Osteoblast (primary cell): Measurements from ENCODE around the gene HTR5A. TPM values are rescaled to one million over a fixed set of nuclear protein-coding genes. Genes with fewer than 3 reads are reported as not detected.

Source experiments
- DNase-seq: peaks from one replicate; pipeline ENCODE4 v3.0.0; 2011; ENCODE audit warnings: low spot score, mixed read lengths; ENCODE audit not compliant: insufficient read length; ENCODE audit errors: missing footprints
- H2AFZ ChIP-seq: 2 replicates; pipeline ENCODE4 v1.6.0; 2011; ENCODE audit warnings: mild to moderate bottlenecking, low read length
- H3K27ac ChIP-seq: 2 replicates; pipeline ENCODE4 v1.5.1; 2011; ENCODE audit warnings: mild to moderate bottlenecking, low read depth, low read length, moderate library complexity
- H3K27me3 ChIP-seq: 2 replicates; pipeline ENCODE4 v1.6.0; 2012; ENCODE audit warnings: mild to moderate bottlenecking, control low read depth, inconsistent platforms, low read length, moderate library complexity; ENCODE audit not compliant: insufficient read depth
- H3K36me3 ChIP-seq: 2 replicates; pipeline ENCODE4 v1.5.1; 2011; ENCODE audit warnings: mild to moderate bottlenecking, low read length, control low read depth, moderate library complexity; ENCODE audit not compliant: insufficient read depth
- H3K4me1 ChIP-seq: 2 replicates; pipeline ENCODE4 v1.5.1; 2011; ENCODE audit warnings: mild to moderate bottlenecking, low read length, control low read depth, moderate library complexity; ENCODE audit not compliant: insufficient read depth
- H3K4me2 ChIP-seq: 2 replicates; pipeline ENCODE4 v1.6.0; 2011; ENCODE audit warnings: mild to moderate bottlenecking, low read length; ENCODE audit not compliant: insufficient read depth
- H3K4me3 ChIP-seq: fragments of 200-600 bp; sonication (generic); 3 replicates; pipeline ENCODE4 v1.5.1; 2012; ENCODE audit warnings: mild to moderate bottlenecking, low read length, inconsistent platforms; ENCODE audit not compliant: insufficient read depth
- H3K79me2 ChIP-seq: 2 replicates; pipeline ENCODE4 v1.6.0; 2012; ENCODE audit warnings: mild to moderate bottlenecking, low read length, control low read depth, inconsistent platforms; ENCODE audit not compliant: insufficient read depth
- H3K9me3 ChIP-seq: 2 replicates; pipeline ENCODE4 v1.5.1; 2011; ENCODE audit warnings: low read depth, low read length, control low read depth
- H4K20me1 ChIP-seq: 2 replicates; pipeline ENCODE4 v1.6.0; 2012; ENCODE audit warnings: mild to moderate bottlenecking, low read length, control low read depth; ENCODE audit not compliant: insufficient read depth
- total RNA-seq: library from RNA; depleted of rRNA; stranded (reverse); fragments of >200 nt; gene quantifications from 2 replicates; pipeline ENCODE4 v1.2.3, GENCODE V29; 2012
- TF ChIP-seq, protein P1 (sequence below): IDR thresholded peaks from 2 replicates; pipeline ENCODE4 v1.5.1; 2011; ENCODE audit warnings: mild to moderate bottlenecking, low read depth, low read length, moderate library complexity; ENCODE audit errors: extremely low read depth

HTR5A gene
- total RNA-seq, 1 donor: not detected

DNA sequence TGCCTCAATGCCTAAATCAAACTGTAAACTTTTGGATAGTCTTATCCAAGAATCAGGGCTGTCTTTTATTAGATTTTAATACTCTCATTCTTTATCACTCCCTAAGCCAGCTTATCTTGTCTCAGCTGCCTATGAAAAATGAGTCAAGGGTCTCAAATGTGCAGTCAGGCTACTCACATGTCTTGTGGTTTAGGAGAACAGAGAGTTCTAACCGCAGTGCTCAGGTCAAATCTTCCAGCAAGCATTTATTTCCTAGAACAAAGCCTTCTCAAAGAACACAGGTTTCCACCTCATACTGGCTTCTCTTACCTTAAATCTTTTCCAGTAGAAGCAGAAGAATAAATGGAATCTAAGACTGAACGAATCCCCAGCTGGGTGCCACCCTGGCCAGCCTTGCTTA is 23.5 kb downstream of the HTR5A start:
- Histone ChIP-seq H3K4me3 (no peak overlapping the region), H4K20me1 (no peaks in the 10 kb centered on the region), H3K27me3 (no peaks in the 10 kb centered on the region), H3K4me2 (no peak overlapping the region), H3K4me1 (no peaks in the 10 kb centered on the region), H3K79me2 (no peaks in the 10 kb centered on the region), H3K36me3 (no peaks in the 10 kb centered on the region), H2AFZ (no peak overlapping the region), H3K27ac (no peak overlapping the region), H3K9me3 (no peaks in the 10 kb centered on the region)
- no peak for DNase-seq
- TF ChIP-seq, protein P1, sequence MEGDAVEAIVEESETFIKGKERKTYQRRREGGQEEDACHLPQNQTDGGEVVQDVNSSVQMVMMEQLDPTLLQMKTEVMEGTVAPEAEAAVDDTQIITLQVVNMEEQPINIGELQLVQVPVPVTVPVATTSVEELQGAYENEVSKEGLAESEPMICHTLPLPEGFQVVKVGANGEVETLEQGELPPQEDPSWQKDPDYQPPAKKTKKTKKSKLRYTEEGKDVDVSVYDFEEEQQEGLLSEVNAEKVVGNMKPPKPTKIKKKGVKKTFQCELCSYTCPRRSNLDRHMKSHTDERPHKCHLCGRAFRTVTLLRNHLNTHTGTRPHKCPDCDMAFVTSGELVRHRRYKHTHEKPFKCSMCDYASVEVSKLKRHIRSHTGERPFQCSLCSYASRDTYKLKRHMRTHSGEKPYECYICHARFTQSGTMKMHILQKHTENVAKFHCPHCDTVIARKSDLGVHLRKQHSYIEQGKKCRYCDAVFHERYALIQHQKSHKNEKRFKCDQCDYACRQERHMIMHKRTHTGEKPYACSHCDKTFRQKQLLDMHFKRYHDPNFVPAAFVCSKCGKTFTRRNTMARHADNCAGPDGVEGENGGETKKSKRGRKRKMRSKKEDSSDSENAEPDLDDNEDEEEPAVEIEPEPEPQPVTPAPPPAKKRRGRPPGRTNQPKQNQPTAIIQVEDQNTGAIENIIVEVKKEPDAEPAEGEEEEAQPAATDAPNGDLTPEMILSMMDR: no peak

DNA sequence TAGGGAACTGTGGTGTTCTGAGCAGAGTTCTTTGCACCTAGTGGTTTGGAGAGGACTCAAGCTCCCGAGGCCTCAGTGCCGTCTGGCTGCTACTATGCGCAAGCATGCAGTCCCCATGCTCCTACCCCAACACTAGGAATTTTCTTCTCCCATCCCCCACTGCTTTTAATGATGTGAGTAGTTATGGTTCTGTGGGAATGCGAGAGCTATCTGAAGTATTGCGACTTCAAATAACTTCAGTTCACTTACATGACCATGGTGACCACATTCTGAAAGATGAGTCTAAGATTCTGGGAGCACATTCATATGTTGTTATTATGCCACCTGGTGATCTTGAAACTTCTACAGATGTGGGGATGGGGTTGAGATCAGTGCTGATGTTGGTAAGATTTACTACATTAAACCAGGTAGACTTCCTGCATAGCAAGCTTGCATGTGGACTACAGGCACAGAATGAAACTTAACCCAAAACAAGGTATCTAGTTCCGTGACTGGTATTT is 24.6 kb downstream of the HTR5A start:
- Histone ChIP-seq H3K27ac (no peak overlapping the region), H3K79me2 (no peaks in the 10 kb centered on the region), H2AFZ (no peak overlapping the region), H3K9me3 (no peaks in the 10 kb centered on the region), H3K4me3 (no peak overlapping the region), H3K4me2 (no peak overlapping the region), H4K20me1 (no peaks in the 10 kb centered on the region), H3K27me3 (no peaks in the 10 kb centered on the region), H3K36me3 (no peaks in the 10 kb centered on the region), H3K4me1 (no peaks in the 10 kb centered on the region)
- DNase-seq: no peak
- TF ChIP-seq, protein P1: no peak

DNA sequence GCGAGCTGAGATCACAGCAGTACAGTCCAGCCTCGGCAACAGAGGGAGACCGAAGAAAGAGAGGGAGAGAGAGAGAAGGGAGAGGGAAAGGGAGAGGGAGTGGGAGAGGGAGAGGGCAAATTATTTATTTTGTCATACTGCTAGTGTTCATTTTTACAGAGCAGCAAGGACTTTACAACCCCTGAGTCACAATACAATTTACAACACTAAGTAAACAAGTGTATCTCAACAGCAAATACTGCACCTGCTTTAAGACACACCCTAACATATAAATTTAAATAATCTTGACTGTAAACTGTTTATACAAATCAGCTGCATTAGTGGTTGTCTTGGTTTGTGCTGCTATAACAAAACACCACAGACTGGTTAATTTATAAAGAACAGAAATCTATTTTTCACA is 27.2 kb downstream of the HTR5A start:
- DNase-seq: no peak
- no peak overlapping the region for H3K4me2 ChIP-seq

DNA sequence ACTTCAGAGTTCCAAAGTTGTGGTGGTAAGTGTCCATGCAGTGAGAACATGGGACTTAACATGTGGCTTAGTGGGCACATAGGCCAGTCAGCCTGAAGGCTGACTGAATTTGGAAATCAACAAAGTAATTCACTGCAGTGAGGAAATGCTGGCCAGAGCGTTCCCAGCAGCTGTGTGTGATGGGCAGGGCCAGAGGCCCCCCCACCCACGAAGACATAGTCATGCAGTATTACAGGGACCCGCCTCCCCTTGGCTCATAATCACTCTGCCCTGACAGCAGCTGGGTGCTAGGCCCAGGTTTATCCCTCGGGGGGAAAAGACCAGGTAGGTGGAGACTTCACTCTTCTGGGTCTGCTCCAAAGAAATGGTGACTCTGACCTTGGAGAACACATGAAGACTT is 33.7 kb downstream of the HTR5A start:
- Histone ChIP-seq H3K4me2 (no peak overlapping the region), H4K20me1 (no peaks in the 10 kb centered on the region), H3K36me3 (no peaks in the 10 kb centered on the region), H3K27me3 (no peaks in the 10 kb centered on the region), H3K9me3 (no peaks in the 10 kb centered on the region), H3K79me2 (no peaks in the 10 kb centered on the region), H3K4me1 (no peaks in the 10 kb centered on the region), H3K27ac (no peak overlapping the region), H3K4me3 (no peak overlapping the region), H2AFZ (no peak overlapping the region)
- TF ChIP-seq, protein P1: no peak
- DNase-seq: no peak

More for the DNA sequence above, 27.2 kb downstream of the HTR5A start:
- H4K20me1 ChIP-seq: no peaks in the 10 kb centered on the region
- no peaks in the 10 kb centered on the region for H3K9me3 ChIP-seq
- H2AFZ ChIP-seq: no peak overlapping the region
- no peaks in the 10 kb centered on the region for H3K79me2 ChIP-seq
- H3K27ac ChIP-seq: no peak overlapping the region
- H3K4me1 ChIP-seq: no peaks in the 10 kb centered on the region
- TF ChIP-seq, protein P1: no peak
- H3K27me3 ChIP-seq: no peaks in the 10 kb centered on the region
- H3K4me3 ChIP-seq: no peak overlapping the region
- H3K36me3 ChIP-seq: no peaks in the 10 kb centered on the region
